HG02588 (cell line): ENCODE results near the gene MYO6.
"Not testable (repeated sequence)": the region's sequence is repeated elsewhere in the genome, so short reads cannot be mapped to it uniquely, and the experiment has no call there.

Experiments used
- ATAC-seq: cut with Tn5 transposase; IDR thresholded peaks from one replicate; pipeline ENCODE4 v1.9.1; 2021; ENCODE audit warnings: mild to moderate bottlenecking, moderate library complexity; ENCODE audit not compliant: unreplicated experiment

Gene MYO6

DNA sequence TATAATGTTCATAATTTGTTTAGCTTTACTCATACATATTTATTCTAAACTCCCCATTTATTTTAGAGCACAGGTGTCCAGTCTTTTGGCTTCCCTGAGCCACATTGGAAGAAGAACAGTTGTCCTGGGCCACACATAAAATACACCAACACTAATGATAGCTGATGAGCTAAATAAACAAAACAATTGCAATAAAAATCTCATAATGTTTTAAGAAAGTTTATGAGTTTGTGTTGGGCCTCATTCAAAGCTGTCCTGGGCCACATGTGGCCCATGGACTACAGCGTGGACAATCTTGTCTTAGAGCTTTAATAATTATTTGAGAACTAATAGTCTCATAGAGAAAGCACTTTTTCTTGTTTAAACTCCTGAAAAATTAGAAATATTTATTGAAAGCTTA, 131.3 kb downstream of the MYO6 start:
- no peak for ATAC-seq

GRCh38 chr6:75882734-75883133, 133.7 kb downstream of the MYO6 start:
- ATAC-seq = no peak

GRCh38 chr6:75884822-75885221, 135.8 kb downstream of the MYO6 start:
- ATAC-seq = no peak

- ATAC-seq = no peak
These were observed 143.3 kb downstream of the MYO6 start for GRCh38 chr6:75892384-75892783.

DNA sequence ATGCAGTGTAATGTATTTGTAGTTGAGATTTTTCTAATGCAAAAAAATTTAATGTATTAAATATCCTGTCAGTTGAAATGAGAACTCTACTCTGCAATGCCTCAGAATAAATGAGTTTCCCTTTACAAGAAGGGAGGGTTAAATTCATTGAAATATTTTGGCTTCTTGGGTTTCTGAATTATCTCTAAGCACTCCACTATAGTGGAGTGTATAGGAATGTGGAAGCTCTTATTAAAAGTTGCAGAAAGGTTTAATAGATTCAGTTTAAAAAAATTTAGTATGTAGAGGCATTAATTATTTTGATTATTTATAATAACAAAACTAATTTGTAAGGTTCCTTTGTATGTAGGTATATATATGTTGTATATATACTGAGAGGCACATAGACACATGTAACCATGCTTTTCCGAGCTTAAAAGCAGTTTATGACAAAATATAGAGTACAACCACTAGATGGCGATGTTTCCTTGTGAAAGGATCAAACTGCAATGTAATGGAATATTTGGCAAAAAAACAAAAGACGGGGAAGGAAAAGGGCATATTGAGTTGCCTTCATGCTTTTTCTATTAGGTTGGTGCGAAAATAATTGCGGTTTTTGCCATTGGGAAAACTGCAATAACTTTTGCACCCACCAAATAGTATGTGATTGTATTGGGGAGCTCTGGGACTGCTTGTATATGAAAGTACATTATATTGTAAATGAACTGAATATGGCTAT, 144.2 kb downstream of the MYO6 start:
- ATAC-seq = peak; percentile 71

DNA sequence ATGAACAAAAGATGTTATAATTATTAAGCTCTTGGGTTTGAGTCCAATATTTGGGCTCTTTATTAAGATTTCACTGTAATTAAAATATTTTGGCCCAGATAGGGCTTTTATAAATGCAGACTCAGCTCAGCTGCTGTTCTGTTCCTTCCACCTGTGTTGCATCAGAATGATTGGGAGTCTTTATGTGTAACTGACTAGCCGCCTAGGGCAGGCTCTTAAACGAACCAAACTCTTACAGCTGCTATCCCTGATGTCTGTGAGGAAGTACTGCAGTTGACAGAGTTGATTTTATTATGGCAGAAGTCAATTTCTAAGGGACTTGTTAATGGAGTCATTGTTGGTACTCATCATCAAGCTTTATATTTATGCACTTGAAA, 144.7 kb downstream of the MYO6 start:
- ATAC-seq = no peak

- ATAC-seq = no peak
These were observed 147.5 kb downstream of the MYO6 start for GRCh38 chr6:75896526-75896925.

GRCh38 chr6:75900216-75900615, 151.2 kb downstream of the MYO6 start:
- ATAC-seq = not testable (repeated sequence)

GRCh38 chr6:75905129-75905528, 156.1 kb downstream of the MYO6 start:
- not testable (repeated sequence) for ATAC-seq

DNA sequence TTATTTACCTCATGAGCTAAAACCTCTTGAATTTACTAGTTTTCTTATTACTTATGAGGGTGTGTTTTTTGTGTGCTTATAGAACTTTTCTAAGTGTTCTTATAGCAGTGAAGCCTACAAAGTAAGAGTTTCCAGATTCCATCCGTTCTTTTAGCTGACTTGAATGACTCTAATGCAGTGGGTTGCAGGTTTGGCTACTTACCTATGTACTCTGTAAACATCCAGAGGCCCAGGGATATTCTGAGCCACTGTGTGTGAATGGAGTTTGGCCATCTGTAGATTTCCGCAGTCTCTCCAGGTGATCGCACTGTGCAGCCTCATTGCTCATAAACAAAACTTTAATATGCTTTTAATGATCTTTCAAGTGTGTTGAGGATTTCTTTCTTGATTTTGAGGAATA, 157.8 kb downstream of the MYO6 start:
- no peak for ATAC-seq

DNA sequence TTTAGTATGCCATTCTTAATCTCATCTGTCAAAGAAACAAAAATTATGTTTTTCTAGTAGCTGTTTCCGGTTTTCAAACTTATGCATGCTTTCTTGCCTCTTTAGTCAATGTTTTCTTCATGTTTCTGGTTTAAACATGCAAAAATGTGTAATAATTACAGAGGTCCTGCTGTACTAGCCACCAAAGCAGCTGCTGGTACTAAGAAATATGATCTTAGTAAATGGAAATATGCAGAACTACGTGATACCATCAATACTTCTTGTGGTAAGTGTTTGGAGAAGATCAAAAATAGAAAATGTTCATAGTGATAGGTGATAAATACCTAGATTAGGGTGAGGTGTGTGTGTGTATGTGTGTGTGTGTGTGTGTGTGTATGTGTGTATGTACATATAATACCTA, 158.4 kb downstream of the MYO6 start:
- no peak for ATAC-seq

- no peak for ATAC-seq
These were observed 164.0 kb downstream of the MYO6 start for GRCh38 chr6:75913040-75913439.

- no peak for ATAC-seq
These were observed 173.2 kb downstream of the MYO6 start for GRCh38 chr6:75922226-75922625.

GRCh38 chr6:75926293-75927168, 177.5 kb downstream of the MYO6 start:
- no peak for ATAC-seq

GRCh38 chr6:75931011-75931680, 182.1 kb downstream of the MYO6 start:
- no peak for ATAC-seq

DNA sequence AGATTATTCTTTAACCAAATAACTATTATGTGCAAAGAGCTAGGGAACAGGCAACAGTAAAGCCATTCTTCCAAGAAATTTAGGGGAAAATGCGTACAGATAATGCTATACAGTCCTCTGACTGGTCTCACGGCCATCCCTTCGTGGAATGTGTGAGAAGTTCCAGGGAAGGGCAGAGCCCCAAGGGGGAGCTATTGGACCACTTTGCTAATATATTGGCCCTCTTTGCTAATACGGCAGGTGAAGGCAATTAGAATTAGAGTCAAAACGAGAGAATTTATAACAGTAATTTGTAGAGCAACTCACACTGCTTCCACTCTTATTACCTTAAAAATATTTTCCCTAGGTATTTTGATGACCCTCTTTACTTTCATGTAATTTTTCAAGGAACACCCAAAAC, 183.0 kb downstream of the MYO6 start:
- no peak for ATAC-seq

DNA sequence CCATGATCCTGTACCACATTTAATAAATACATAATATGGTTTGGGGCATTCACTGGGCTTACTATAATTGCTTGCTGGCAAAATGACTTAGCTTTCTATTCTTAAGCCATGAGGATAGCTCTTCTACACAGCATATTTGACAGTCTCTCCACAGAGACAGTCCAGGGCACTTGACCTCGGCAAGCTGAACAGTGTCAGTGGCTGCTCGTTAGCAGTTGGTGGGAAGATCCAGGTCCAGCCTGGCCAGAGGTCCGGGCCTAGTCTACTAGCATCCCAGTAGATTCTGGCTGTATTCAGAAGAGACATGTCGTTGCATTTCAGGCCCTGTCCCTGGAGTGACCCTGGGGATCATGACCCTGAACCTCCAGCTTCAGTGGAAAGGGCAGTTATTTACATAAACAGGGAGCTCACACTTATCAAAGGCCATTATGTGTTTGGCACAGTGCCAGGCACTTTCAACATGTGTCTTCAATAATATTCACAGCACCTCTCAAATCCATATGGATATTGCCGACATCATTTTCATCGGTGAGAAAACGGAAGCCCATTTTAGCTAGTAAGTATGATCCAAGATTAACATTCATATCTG, 184.4 kb downstream of the MYO6 start:
- ATAC-seq = no peak

GRCh38 chr6:75934643-75935472, 185.8 kb downstream of the MYO6 start:
- ATAC-seq = peak; percentile 84

DNA sequence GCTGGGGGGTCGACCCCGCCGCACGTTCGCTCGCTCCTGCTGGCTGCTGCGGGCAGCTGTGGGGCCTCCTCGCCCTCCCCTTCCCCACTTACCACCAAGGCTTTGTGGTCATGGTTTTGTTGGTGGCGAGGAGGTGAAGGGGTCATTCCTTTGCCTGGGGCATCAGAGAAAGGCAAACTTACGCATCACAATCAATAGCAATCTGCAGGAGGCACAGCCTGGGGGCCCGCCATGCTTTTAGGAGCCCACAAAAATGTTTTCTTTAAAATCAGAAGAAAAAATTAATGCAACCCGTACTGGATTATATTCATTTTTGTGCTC, 186.4 kb downstream of the MYO6 start:
- no peak for ATAC-seq

DNA sequence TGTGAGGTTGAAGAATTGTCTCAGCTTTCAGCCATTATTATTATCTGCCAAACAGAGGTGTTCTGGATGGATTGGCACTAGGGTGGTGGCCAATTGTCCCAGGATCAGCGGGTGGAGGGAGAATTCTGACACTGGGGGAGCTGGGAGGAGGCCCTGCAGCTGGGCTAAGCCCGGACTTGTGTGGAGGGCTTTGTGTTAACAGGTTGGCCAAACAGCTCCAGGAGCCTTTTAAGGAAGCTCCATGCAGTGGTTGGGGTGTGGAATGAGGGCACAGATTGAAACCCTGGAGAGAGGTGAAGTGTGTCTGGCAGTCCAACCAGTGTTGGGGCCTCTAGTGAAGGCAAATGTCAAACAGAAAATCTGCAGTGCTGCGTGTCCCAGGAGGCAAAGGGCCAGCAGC, 187.6 kb downstream of the MYO6 start:
- ATAC-seq = no peak

GRCh38 chr6:75937846-75938245, 188.8 kb downstream of the MYO6 start:
- ATAC-seq = no peak
